HG02970 (cell line): ENCODE data around the gene SPEG.

Experiments
- ATAC-seq: cut with Tn5 transposase; IDR thresholded peaks from one replicate; pipeline ENCODE4 v1.9.1; 2021; ENCODE audit warnings: mild to moderate bottlenecking, moderate library complexity, moderate number of reproducible peaks; ENCODE audit not compliant: unreplicated experiment, low FRiP score

SPEG gene

DNA sequence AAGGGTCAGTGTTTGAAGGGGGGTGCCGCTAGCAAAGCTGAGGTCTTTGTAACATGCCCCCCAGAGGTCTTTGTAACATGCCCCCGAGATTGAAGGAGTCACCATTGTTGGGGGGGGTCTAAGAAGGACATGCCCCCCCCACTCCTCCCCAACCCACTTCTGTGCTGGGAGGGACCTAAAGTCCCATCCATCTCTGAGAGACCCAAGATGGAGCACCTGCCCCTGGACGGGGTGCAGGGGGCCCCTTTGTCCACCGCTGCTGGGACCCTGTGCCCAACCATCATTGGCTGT is 73.7 kb downstream of the SPEG start:
- no peak for ATAC-seq

DNA sequence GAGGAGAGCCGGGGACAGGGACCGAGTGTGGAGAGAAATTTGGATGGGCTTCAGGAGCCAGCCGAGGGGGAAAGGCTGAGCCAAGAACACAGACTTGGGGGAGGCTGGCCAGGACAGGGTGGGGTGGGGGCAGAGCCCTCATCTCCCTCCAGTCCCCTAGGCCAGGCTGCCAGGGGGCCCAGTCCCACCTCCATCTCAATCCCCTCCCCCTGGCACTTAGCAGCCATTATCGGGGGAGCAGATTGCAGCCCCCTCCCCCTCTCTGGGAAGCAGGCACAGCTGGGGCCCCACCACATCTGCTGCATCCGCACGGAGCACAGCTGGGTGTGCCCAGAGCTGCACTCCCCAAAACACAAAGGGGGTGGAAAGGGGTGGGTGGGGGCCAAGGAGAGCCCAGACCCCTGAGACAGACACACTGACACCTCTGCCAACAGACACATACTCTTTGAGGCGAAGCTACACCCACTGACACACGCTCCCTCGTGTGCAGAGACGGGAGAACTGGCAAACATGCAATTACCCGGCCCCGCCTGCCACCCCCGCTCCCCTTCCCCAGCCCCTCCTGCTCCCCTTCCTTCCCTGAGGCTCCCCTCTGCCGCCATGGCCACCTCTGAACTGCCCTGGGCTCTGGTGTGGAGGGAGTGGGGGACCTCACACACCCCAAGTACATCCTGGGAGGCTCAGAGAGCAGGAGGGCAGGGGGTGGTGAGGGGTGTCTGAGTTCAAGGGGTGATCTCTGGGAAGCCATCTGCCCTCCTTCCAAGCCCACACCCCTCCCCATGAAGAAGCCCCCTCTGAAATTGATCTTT is 74.5 kb downstream of the SPEG start:
- no peak for ATAC-seq

DNA sequence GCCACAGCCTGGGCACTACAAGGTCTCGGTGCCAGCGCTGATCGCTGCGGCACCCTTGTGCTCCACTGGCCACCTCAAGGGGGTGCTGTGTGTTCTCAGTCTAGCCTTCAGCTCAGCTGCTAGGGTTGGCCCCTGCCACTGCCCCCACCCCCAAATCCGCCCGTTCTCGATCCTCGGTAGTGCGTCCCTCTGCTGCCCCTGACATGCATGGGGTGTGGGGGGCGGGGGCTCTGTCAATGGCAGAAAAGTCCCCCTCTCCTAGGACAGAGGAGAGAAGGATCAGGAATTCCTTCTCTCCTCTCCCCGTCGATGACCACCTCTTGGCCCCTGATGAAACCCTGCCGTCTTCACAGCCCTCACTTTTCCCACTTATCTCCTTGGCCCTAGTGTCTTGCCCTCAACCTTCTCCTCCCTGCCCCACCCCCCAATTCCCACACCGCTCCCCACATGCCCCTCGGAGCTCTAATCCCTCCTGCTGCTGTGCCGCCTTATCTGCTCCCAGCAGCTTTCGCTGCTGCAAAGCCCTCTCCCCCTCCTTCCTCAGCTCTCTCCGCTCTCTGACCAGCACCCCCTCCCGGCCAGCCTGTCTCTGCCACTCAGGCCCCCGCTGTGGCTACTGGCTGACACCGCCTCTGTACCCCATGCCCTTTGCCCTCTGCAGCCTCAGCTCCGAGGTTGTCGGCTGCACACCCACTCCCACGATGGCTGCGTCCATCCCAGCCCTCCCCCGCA is 75.3 kb downstream of the SPEG start:
- ATAC-seq = no peak

DNA sequence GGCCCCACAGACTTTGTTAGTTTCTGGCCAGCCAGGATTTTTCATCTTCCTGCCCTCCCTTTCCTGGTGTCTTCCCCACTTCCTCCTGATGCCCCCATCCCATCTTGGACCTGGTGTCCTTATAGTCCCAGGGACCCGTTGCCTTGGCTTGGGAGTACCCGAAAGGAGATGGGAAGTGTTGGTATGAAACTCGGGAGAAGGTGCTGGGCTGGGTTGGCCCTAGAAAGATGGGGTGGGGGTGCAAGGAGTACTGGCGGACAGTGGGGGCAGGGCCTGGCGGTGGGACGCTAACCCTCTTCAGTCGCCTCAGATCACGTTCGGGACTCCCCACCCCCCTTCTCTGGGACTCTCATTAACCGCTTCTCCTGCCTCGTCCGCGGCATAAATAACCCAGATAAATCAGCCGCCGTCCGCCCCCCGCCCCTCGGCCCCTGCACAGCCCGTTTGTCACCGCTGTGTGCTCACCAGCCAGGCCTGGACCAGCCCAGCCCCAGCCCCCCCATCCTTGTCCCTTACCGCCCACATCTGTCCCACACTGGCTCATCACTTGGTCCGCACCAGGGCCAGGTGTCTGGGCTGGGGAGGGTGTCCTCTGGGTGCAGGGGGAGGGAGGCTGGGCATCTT is 76.0 kb downstream of the SPEG start:
- no peak for ATAC-seq

DNA sequence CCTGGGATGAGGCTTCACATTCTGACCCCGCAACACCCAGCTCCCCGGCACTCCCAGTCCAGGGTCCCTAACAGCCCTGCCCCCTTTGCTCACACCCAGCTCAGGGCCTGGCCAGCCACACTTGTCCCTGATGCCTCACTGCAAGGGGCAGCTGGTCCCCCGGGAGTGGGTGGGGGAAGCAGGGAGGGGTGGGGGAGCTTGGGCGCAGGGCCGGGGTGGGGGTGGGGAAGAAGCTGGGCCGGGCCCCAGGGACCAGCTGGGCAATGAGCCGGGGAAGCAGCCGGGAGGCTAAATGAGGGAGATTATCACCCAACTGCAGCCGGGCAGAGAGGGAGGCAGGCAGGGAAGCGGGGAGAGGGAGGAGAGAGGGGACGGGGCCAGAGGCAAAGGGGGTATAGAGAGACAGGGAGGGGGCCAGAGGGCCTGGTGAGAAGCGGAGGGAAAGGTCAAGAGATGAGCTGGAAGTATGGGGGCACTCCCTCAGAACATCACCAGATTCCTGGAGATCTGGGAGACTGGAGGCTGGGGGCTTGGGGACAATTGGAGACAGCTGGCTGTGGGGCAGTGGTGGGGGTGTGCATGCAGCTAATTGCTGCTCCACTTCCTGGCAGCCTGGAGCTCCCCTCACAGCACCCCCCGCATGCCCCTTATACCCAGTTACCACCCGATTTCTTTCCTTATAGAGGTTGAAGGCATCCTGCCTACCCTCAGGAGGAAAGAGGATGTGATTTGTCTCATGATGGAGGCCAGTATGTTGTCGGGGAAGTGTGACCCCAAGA is 77.1 kb downstream of the SPEG start:
- no peak for ATAC-seq

DNA sequence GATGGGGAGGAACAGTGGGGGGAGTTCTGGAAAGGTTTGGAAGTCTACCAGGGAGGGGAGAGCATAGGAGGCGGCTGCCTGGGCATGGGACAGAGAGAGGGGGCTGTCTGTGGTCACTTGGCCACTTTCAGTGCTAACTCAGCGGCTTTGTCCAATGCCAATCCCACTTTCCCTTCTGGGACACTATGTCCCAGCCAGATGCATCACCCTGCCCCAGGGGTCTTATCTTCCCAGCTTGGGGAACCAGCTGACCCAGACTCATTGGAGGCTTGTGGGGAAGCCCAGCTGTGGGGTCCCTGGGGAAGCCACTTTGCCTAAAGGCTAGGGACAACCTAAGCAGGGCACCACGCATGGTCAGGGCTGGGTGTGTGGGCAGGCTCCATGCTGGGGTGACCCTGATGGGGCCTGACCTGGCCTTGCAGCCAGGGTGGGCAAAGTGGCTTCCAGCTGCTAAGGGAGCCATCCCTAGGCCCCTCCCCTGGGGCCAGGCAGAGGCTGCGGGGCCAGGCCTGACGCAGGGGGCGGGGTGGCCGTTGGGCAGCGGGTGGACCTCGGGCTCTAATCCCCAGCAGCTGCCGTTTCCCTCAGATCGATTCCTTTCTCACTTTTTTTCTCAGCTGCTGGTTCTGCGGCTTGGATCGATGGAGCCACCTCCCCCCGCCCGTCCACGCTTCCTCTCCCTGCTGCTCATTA is 78.0 kb downstream of the SPEG start:
- ATAC-seq = no peak

DNA sequence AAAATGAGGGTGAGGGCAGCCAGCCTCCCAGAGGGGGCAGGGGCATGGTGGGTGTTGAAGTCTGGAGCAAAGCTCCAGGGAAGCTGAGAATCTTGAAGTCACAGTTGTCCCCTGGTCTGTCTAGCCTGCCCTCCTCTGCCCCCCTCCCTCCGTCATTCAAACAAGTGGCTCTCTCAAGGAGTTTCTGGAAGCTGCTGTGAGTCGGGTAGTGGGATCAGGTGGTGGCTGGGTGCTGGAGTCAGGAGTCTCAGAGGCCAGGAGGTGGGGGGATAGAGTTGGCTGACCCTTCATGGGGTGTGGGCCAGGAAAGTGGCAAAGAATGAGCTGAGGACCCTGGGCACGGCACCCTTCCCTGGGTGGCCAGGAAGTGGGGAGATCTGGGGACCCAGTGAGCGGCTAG is 79.1 kb downstream of the SPEG start:
- no peak for ATAC-seq

DNA sequence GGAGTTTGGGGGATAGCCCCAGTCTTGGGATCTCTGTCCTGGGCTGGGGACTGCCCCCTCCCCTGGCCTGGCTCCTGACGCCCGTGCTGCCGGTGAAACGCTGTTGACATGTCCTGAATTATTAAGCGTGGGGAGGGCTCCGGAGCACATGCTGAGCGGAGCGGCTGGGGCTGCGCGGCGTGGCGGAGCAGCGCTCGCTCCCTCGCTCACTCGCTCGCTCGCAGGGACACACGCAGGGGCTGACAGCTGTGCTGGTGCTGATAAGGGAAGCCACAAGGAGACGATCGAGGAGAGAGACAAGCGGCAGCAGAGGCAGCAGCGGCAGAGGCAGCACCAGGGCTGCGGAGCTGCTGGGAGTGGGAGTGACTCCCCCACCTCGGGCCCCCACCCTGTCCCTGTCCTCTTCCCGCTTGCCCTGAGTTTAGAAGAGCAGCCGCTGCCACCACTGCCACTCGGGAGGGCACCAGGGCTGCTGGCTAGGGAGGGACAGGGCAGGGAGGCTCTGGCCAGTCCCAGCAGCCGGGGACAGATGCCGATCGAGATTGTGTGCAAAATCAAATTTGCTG is 79.6 kb downstream of the SPEG start, which contains the start of gene ASIC4:
Gene ASIC4 (plus strand): TSS at position 287 of the 566 bp plus-strand sequence. CDS start 243 bp downstream, at position 530.
- no peak for ATAC-seq

DNA sequence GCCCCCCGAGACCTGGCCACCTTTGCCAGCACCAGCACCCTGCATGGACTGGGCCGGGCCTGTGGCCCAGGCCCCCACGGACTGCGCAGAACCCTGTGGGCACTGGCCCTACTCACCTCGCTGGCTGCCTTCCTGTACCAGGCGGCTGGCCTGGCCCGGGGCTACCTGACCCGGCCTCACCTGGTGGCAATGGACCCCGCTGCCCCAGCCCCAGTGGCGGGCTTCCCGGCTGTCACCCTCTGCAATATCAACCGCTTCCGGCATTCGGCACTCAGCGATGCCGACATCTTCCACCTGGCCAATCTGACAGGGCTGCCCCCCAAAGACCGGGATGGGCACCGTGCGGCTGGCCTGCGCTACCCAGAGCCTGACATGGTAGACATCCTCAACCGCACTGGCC is 80.2 kb downstream of the SPEG start:
- no peak for ATAC-seq

DNA sequence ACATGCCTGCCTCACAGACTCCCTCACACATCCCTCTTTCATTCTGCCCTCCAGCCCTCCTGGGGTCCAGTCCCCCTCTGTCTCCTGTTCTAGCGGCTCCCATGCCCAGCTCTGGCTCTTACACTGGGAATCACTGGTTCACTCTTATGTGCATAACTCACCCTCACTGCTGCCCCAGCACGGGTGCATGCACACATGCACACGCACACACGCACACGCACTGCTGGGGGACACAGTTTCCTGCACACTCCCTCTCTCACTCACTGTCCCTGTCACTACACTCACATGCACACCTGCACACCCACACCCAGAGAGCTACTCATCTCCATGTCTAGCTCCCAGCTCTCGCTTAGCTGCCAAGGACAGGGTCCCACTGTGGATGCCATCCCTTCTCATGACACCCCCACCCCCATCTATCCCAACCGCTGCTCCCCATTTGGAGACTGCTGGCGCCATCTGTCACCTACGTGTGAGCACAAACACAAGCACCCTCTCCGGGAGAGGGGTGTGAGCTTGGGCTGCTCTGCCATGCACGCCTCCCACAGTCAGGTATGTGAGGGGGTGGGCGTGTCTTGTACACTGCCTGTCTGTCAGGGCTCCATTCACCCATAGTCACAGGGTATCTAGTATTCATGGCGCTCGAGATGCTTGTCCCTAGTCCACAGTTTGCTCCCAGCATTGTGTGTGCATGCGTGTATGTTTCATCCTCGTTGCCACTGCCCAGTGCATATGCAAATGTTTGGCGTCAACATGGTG is 81.4 kb downstream of the SPEG start:
- no peak for ATAC-seq

DNA sequence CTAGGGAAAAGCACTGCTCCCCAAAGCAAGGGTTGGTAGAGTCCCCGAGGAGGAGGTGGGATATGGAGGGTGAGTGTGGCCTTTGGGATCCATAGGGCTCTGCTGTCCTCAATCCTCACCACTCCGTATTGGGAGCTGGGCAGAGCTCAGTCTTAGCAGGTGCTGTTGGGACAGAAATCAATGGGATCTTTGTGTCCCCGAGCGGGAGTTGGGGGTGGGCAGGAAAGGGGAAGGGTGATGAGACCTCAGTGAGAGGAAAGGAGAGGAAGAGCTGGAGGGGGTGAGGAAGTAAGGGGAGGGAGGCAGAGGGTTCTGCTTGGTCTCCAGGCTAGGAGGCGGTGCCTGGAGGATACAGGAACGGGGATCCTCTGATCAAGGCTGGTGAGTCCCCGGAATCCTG is 82.2 kb downstream of the SPEG start:
- ATAC-seq = no peak

DNA sequence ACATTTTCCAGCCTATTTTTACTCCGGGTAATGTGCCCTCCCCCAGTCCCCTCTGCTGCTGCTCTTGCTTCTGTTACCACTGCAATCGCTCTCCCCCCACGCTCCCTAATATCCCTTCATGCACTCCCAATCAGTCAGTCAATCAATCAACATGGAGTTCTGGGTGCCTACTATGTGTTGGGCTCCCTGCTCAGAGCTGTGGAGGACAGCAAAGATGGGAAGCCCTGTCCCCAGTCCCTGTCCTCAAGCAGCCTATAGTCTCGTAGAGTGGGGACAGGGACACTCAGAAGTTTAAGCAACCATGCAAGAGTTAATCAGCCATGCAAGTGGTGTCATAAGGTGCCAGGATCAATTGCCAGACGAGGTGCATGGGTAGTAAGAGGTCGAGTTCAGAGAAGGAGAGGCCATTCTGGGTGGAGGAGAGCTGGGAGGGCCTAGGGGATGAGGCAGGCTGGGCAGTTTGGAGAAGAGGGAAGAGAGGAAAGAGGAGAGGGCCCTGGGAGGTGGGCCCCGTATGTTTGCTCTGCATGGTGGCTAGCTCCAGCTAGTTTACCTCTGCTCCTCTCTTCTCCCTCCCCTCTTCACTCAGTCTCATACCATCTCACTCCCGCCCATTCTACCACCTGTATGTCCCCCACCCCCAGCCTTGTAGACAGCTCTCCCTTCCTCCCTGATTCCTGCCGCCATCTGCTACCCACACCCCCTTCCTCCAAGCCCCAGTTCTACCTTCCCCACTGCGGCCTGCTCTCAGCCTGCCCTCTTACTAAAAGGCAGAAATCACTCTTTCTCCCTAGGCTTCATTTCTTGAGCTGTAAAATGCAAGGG is 83.5 kb downstream of the SPEG start:
- ATAC-seq = no peak

DNA sequence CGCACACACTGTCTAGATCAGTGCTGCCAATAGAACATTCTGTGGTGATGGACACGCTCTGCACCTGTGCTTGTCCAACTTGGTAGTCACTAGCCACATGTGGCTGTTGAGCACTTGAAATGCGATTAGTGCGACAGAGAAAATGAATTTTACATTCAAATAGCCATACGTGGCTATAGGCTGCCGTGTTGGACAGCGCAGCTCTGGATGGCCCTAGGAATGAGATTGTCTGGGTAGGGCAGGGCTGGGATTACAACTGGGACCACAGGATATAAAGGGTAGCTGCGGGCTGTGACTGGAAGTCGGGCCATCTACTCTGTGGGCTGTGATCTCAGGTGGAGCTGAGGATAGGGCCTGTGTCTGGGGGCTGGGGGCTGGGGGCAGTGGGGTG is 84.9 kb downstream of the SPEG start:
- ATAC-seq = no peak

DNA sequence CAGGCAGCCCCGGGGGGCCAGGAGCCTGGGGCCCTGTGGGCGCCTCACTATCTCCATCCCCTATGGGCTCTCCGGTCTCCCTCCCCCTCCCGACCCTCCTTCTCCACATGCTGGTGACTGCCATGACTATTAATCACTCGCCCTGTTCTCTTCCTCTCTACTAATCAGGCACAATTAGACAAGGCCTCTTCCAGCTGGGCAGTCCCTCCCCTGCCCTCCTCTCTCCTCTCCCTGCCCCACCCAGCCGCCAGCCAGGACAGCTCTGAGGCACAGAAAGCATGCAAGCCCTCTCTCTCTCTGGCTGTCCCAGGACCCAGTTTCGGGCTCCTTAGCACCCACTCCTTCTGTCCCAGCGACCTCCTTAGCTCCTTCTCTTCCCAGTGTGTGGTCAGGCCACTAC is 85.4 kb downstream of the SPEG start:
- ATAC-seq = no peak

DNA sequence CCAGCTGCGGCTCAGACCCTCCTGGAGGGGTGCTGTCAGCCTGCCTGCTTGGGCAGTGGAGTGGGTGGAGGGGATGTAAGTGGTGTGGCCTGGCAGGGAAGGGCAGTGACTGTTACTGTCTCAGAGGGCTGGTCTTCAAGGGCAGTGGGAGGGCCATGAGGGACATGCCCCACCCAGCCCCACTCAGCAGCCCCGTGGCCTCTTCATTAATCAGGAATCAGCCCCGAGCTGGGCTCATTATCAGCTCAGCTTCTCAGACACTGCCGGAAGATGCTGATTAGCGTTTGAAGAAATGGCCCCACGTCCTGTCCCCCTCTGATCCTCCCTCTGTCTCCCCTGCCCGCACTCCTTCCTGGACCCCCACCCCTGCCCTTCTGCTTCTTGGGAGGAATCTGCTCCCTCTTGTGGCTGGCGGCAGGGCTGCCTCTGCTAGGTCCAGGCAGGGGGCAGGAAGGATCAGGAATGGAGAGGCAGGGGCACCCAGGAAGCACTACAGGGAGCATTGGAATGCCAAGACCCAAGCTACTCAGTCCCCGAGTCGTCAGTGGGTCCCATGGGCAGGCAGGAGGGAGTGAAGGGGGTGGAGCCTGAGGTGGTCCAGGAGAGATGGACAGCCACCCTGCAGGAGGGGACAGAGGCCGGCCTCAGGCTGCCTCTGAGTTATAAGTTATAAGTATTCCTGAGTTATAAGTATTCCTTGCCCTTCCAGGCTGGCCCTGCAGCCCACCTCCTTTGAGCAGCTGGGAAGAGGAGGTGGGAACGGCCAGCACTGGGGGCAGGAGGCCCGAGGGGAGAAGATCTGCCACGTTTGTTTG is 86.6 kb downstream of the SPEG start:
- ATAC-seq = no peak

DNA sequence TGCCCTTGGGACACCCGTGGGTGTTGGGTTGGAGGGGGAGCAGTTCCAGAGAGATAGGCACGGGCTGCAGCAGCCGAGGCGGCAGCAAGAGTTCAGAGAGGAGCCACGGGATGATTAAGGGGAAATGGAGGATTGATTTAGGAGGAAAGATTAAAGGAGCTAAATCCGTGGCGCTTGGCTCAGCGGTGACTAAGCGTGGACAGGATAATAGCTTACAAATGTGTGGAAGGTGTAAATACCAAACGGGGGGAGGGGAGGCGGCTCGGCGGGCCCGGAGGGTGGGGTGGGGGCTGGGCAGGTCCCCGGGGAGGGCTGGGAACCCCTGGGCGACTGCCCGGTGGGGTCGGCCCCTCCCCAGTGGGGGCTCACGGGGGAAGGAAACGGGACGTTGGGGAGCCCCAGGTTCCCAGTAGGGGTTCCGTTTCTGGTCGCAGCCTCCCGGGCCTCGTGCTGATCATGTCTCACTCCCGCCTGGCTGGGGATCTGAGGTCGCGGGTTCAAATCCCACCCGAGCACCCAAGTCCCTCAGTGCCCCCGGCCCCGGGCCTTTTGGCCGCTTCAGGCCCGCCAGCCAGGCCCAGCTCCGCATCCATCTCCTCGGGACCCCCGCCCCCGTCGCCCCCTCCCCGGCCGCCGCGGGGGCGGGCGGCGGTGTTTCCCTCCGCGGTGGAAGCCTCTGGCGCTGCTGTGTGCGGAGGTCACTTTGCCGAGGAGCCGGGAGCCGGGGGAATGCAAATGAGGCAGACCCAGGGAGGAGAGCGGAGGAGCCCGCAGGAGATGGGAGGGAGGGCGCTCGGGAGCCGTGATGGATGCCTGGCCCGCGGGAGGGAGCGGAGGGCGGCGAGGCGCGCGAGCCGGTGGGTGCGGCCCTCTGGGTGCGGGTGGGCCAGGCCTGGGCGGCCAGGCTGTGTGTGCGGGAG is 87.7 kb downstream of the SPEG start:
- ATAC-seq = no peak
